ENCODE results near the gene CERK.

GRCh38 chr22:46678003-46678657, 59.9 kb downstream of the CERK start:
- TF ChIP-seq FOS (IDR thresholded peaks at IDR 0.05; ENCODE audit: extremely low read depth, insufficient read length) (no peak), ZMIZ1 (IDR thresholded peaks at IDR 0.05; ENCODE audit: low read depth in 2 of 2, low read length in 2 of 2) (no peak), ZNF24 (IDR thresholded peaks at IDR 0.05) (no peak), RCOR1 (IDR thresholded peaks at IDR 0.05; ENCODE audit: borderline replicate concordance in 1 of 2, low read depth in 2 of 2, low read length in 2 of 2) (no peak), FOXJ3 (CRISPR knock-in tag; IDR thresholded peaks at IDR 0.05) (no peak), SMAD3 (CRISPR knock-in tag; conservative IDR thresholded peaks at IDR 0.05) (no peak), ZBTB7A (IDR thresholded peaks at IDR 0.05; ENCODE audit: borderline replicate concordance, control insufficient read depth, low read depth, low read length) (no peak), E2F1 (CRISPR knock-in tag; IDR thresholded peaks at IDR 0.05) (no peak), ZNF184 (CRISPR knock-in tag; IDR thresholded peaks at IDR 0.05) (no peak)
